Measurements from ENCODE around the gene RAD50.

RAD50 gene

DNA sequence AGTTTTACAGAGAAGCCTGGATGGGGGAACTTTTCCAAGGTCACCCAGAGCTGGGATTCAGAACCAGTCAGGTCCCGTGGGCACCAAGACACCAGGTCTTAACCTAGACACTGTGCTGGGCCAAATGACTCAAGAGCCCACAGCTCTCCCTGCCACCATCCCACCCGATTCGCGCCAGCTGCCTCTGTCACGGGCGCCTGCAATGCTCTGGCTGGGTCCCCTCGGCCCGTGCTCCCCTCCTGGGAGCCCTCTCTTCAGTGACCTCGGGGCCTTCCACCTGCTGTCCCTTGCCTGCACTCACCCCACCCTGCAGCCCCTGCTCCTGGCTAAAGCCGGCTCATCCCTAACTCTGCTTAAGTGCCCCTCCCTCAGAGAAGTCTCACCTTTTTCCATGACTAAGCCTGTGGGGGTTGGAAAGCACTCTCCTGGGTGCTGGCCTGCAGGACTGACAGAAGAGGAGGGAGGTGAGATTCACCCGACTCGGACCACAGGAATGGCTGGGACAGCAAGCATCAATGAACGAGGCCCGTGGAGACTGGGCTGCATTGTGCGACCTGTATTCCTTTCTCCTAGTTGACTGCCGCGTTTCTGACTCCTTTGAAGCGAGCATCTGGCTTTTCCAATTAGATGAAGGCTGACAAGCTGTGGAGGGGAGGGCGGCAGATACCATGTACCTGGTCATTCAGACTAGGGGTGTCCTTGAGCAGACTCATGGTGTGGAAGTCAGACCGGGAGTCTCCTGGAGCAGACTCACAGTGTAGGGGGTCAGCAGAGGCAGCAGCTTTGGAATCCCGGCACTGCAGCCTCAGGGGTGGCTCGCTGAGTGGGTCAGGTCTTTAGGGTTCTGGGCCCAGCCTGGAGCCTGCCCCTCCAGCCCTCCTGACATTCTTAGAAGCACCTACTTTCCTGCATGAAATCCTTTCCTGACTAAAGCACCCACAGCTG, 111.3 kb downstream of the RAD50 start:
- no peaks in the 10 kb centered on the region for H3K9me2 ChIP-seq (replicated peaks; ENCODE audit: insufficient read depth, low read length)
- no peaks in the 10 kb centered on the region for H4K20me1 ChIP-seq (ENCODE audit: low read depth, low read length)
- H3K27ac ChIP-seq (ENCODE audit: low read depth, low read length), result no peak overlapping the region
- no peaks in the 10 kb centered on the region for H3K9me3 ChIP-seq (ENCODE audit: insufficient read depth, low read length)
- no peaks in the 10 kb centered on the region for H3K27me3 ChIP-seq (ENCODE audit: low read length)
- H3K79me2 ChIP-seq (ENCODE audit: insufficient read depth, low read length), result no peaks in the 10 kb centered on the region
- no peaks in the 10 kb centered on the region for H3K36me3 ChIP-seq (ENCODE audit: low read length)
- H3F3A ChIP-seq (ENCODE audit: insufficient read depth), result no peaks in the 10 kb centered on the region
- H3K4me2 ChIP-seq (ENCODE audit: low read depth, low read length, poor library complexity, severe bottlenecking), result no peak overlapping the region
- TF ChIP-seq, protein P1, sequence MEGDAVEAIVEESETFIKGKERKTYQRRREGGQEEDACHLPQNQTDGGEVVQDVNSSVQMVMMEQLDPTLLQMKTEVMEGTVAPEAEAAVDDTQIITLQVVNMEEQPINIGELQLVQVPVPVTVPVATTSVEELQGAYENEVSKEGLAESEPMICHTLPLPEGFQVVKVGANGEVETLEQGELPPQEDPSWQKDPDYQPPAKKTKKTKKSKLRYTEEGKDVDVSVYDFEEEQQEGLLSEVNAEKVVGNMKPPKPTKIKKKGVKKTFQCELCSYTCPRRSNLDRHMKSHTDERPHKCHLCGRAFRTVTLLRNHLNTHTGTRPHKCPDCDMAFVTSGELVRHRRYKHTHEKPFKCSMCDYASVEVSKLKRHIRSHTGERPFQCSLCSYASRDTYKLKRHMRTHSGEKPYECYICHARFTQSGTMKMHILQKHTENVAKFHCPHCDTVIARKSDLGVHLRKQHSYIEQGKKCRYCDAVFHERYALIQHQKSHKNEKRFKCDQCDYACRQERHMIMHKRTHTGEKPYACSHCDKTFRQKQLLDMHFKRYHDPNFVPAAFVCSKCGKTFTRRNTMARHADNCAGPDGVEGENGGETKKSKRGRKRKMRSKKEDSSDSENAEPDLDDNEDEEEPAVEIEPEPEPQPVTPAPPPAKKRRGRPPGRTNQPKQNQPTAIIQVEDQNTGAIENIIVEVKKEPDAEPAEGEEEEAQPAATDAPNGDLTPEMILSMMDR (IDR thresholded peaks at IDR 0.05; ENCODE audit: insufficient read depth, low read length, poor library complexity, severe bottlenecking), result no peak
- TF ChIP-seq EZH2phosphoT487 (conservative IDR thresholded peaks at IDR 0.05; ENCODE audit: low read length), result no peak
- H2AFZ ChIP-seq (ENCODE audit: low read depth, low read length, severe bottlenecking), result no peak overlapping the region
- H3K4me3 ChIP-seq (ENCODE audit: insufficient read depth, low read length, poor library complexity, severe bottlenecking), result no peak overlapping the region
- H3K9ac ChIP-seq (ENCODE audit: low read length), result no peak overlapping the region

DNA sequence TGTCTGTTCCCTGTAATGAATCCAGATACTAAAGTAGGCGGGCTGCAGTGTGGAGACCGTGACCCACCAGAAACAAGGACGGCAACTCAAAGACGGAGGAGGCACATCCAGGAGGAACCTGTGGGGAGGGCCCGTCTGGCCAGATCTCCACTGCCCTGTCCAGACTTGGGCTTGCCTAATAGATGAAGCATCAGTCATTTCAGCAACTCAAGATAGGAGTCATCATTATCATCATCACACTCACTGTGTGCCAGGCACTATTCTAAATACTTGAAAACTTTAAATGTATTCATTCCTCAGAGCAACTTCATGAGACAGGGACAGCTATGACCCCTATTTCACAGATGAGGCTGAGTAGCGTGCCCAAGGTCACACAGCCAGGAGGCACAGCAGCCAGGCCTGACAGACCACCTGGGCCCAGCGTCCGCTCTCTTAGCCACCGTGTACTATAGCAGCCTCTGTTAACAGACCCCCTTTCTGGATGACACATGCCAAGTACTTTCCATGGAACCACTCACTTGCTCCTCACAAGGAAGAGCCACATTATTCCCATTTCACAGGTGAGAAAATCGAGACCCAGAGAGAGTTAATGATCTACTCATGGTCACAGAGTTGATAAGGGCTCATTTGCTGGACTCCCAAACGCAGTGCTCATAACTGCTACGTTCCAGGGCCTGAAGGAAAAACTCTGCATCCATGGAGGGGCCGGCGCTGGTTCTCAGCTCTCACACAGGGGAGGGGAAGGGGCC, 112.1 kb downstream of the RAD50 start:
- no peaks in the 10 kb centered on the region for H3F3A ChIP-seq (ENCODE audit: insufficient read depth)
- H3K4me3 ChIP-seq (ENCODE audit: insufficient read depth, low read length, poor library complexity, severe bottlenecking), result no peak overlapping the region
- no peaks in the 10 kb centered on the region for H4K20me1 ChIP-seq (ENCODE audit: low read depth, low read length)
- H3K27me3 ChIP-seq (ENCODE audit: low read length), result no peaks in the 10 kb centered on the region
- H2AFZ ChIP-seq (ENCODE audit: low read depth, low read length, severe bottlenecking), result no peak overlapping the region
- TF ChIP-seq, protein P1 (IDR thresholded peaks at IDR 0.05; ENCODE audit: insufficient read depth, low read length, poor library complexity, severe bottlenecking), result no peak
- TF ChIP-seq EZH2phosphoT487 (conservative IDR thresholded peaks at IDR 0.05; ENCODE audit: low read length), result no peak
- H3K79me2 ChIP-seq (ENCODE audit: insufficient read depth, low read length), result no peaks in the 10 kb centered on the region
- H3K9ac ChIP-seq (ENCODE audit: low read length), result no peak overlapping the region
- no peak overlapping the region for H3K27ac ChIP-seq (ENCODE audit: low read depth, low read length)
- no peaks in the 10 kb centered on the region for H3K36me3 ChIP-seq (ENCODE audit: low read length)
- H3K9me2 ChIP-seq (replicated peaks; ENCODE audit: insufficient read depth, low read length), result no peaks in the 10 kb centered on the region
- H3K9me3 ChIP-seq (ENCODE audit: insufficient read depth, low read length), result no peaks in the 10 kb centered on the region
- no peak overlapping the region for H3K4me2 ChIP-seq (ENCODE audit: low read depth, low read length, poor library complexity, severe bottlenecking)

DNA sequence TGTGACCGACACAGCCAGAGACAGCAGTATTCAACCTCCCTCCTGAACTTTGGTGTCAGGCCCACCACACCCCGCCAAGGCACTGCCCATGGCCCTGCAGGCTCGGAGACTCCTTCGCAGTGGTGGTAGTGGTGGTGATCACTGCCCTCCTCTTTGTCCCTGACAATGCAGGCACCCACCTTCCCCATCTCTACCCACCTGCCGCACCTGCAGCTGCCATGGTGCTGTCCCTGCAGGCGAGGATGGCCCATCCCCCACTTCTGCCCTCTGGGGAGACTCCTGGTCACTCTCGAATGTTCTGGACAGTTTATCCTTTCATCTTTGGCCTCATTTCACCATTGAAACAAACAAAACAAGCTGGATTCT, 112.7 kb downstream of the RAD50 start:
- TF ChIP-seq EZH2phosphoT487 (conservative IDR thresholded peaks at IDR 0.05; ENCODE audit: low read length), result no peak
- TF ChIP-seq, protein P1 (IDR thresholded peaks at IDR 0.05; ENCODE audit: insufficient read depth, low read length, poor library complexity, severe bottlenecking), result no peak
- no peaks in the 10 kb centered on the region for H3K9me3 ChIP-seq (ENCODE audit: insufficient read depth, low read length)
- H3K79me2 ChIP-seq (ENCODE audit: insufficient read depth, low read length), result no peaks in the 10 kb centered on the region
- H3F3A ChIP-seq (ENCODE audit: insufficient read depth), result no peaks in the 10 kb centered on the region
- no peaks in the 10 kb centered on the region for H3K9me2 ChIP-seq (replicated peaks; ENCODE audit: insufficient read depth, low read length)
- H3K4me2 ChIP-seq (ENCODE audit: low read depth, low read length, poor library complexity, severe bottlenecking), result no peak overlapping the region
- no peak overlapping the region for H2AFZ ChIP-seq (ENCODE audit: low read depth, low read length, severe bottlenecking)
- H4K20me1 ChIP-seq (ENCODE audit: low read depth, low read length), result no peaks in the 10 kb centered on the region
- no peaks in the 10 kb centered on the region for H3K27me3 ChIP-seq (ENCODE audit: low read length)
- H3K36me3 ChIP-seq (ENCODE audit: low read length), result no peaks in the 10 kb centered on the region
- no peak overlapping the region for H3K27ac ChIP-seq (ENCODE audit: low read depth, low read length)
- H3K4me3 ChIP-seq (ENCODE audit: insufficient read depth, low read length, poor library complexity, severe bottlenecking), result no peak overlapping the region
- no peak overlapping the region for H3K9ac ChIP-seq (ENCODE audit: low read length)

Data from SU-DHL-6 (cell line).